ENCODE data around the gene TCF3. TPM values are rescaled to one million over a fixed set of nuclear protein-coding genes. Genes with fewer than 3 reads are reported as not detected.

The TCF3 gene
- polyA plus RNA-seq, 3 donors = 2.4 to 36.2 (median 3.3) TPM

- no peak for TF ChIP-seq CTCF (IDR thresholded peaks at IDR 0.05)
- Mint-ChIP-seq H3K36me3 (peaks cover 38 to 57% of the 10 kb centered on the region in 2 donors), H3K4me1 (peaks cover 6% of the 10 kb centered on the region), H3K9me3 (peaks cover 0 to 5% (median 0%) of the 10 kb centered on the region in 7 donors), H3K4me3 (no peak overlapping the region), H3K27me3 (ENCODE audit: low read depth in 3 of 3) (no peaks in the 10 kb centered on the region), H3K27ac (peak overlapping the region in 1 of 7 donors; percentile 11)
- Histone ChIP-seq H3K79me2 (ENCODE audit: insufficient read depth, low read length) (peaks cover 44% of the 10 kb centered on the region), H3K27me3 (ENCODE audit: control insufficient read depth in 2 of 2, insufficient read depth in 2 of 2, low read length in 2 of 2) (no peaks in the 10 kb centered on the region), H3K36me3 (replicated peaks in 1 of 2; ENCODE audit: control insufficient read depth in 1 of 2, insufficient read depth in 2 of 2, low read length in 2 of 2) (peaks cover 35 to 54% of the 10 kb centered on the region in 2 donors), H3K4me3 (replicated peaks in 1 of 3; ENCODE audit: low read depth in 2 of 3, low read length in 3 of 3) (no peak overlapping the region), H3K9me3 (replicated peaks in 1 of 2; ENCODE audit: control insufficient read depth in 1 of 2, insufficient read depth in 1 of 2, low read length in 2 of 2) (no peaks in the 10 kb centered on the region), H3K4me1 (ENCODE audit: control insufficient read depth in 1 of 2, insufficient read depth in 2 of 2, low read length in 2 of 2) (peaks cover 7 to 8% of the 10 kb centered on the region in 2 donors), H3K4me2 (replicated peaks; ENCODE audit: extremely low read depth, low read length, poor library complexity, severe bottlenecking) (no peak overlapping the region), H4K20me1 (ENCODE audit: insufficient read depth, low read length) (peaks cover 27% of the 10 kb centered on the region), H3K27ac (ENCODE audit: low read depth in 1 of 2, low read length in 2 of 2) (no peak overlapping the region), H2AFZ (ENCODE audit: insufficient read depth, low read depth, low read length, poor library complexity, severe bottlenecking) (no peak overlapping the region), H3K9ac (ENCODE audit: insufficient read depth, low read length, poor library complexity, severe bottlenecking) (no peak overlapping the region)
- intact Hi-C loops (cut with micrococcal nuclease) = no loop called here
- no peak for DNase-seq
- WGBS (ENCODE audit: insufficient coverage) = 98% methylated on average over 11 of the region's 13 CpGs
These were observed 67.2 kb downstream of the TCF3 start for GRCh38 chr19:1585243-1585580.

- TF ChIP-seq CTCF (IDR thresholded peaks at IDR 0.05) = no peak
- no peak overlapping the region for H3K4me3 Mint-ChIP-seq
- 98% methylated on average over 76 of the region's 87 CpGs for WGBS (ENCODE audit: insufficient coverage)
These were observed 67.7 kb downstream of the TCF3 start for GRCh38 chr19:1584500-1585242.

More at GRCh38 chr19:1584500-1585242, 67.7 kb downstream of the TCF3 start:
- Histone ChIP-seq H3K4me2 (replicated peaks; ENCODE audit: extremely low read depth, low read length, poor library complexity, severe bottlenecking) (no peak overlapping the region), H2AFZ (ENCODE audit: insufficient read depth, low read depth, low read length, poor library complexity, severe bottlenecking) (no peak overlapping the region), H3K36me3 (replicated peaks in 1 of 2; ENCODE audit: control insufficient read depth in 1 of 2, insufficient read depth in 2 of 2, low read length in 2 of 2) (peaks cover 39 to 60% of the 10 kb centered on the region in 2 donors), H3K9me3 (replicated peaks in 1 of 2; ENCODE audit: control insufficient read depth in 1 of 2, insufficient read depth in 1 of 2, low read length in 2 of 2) (no peaks in the 10 kb centered on the region), H3K9ac (ENCODE audit: insufficient read depth, low read length, poor library complexity, severe bottlenecking) (no peak overlapping the region), H3K4me3 (replicated peaks in 1 of 3; ENCODE audit: low read depth in 2 of 3, low read length in 3 of 3) (no peak overlapping the region), H3K27me3 (ENCODE audit: control insufficient read depth in 2 of 2, insufficient read depth in 2 of 2, low read length in 2 of 2) (no peaks in the 10 kb centered on the region), H4K20me1 (ENCODE audit: insufficient read depth, low read length) (peaks cover 23% of the 10 kb centered on the region), H3K4me1 (ENCODE audit: control insufficient read depth in 1 of 2, insufficient read depth in 2 of 2, low read length in 2 of 2) (peaks cover 1 to 2% of the 10 kb centered on the region in 2 donors), H3K27ac (ENCODE audit: low read depth in 1 of 2, low read length in 2 of 2) (no peak overlapping the region), H3K79me2 (ENCODE audit: insufficient read depth, low read length) (peaks cover 39% of the 10 kb centered on the region)
- H3K27ac Mint-ChIP-seq = peak overlapping the region in 1 of 7 donors; percentile 35
- H3K27me3 Mint-ChIP-seq (ENCODE audit: low read depth in 3 of 3) = no peaks in the 10 kb centered on the region
- peaks cover 1% of the 10 kb centered on the region for H3K4me1 Mint-ChIP-seq
- peaks cover 42 to 63% of the 10 kb centered on the region in 2 donors for H3K36me3 Mint-ChIP-seq
- no peak for DNase-seq
- peaks cover 0 to 5% (median 0%) of the 10 kb centered on the region in 7 donors for H3K9me3 Mint-ChIP-seq
- intact Hi-C loops (cut with micrococcal nuclease) = no loop called here
